Sigmoid colon (tissue), 7 donors: ENCODE results near the gene HS3ST2. TPM values are rescaled to one million over a fixed set of nuclear protein-coding genes. Genes with fewer than 3 reads are reported as not detected.

Experiments used
- DNase-seq: peaks from one replicate; pipeline ENCODE4 v3.0.0-alpha.2; 2019
- H3K27ac ChIP-seq, 4 donors: fragments of 200-600 bp; sonication (generic); one replicate each; pipeline ENCODE4 v1.5.1; 2016 to 2019; ENCODE audit warnings: mild to moderate bottlenecking in 1 of 4
- H3K27me3 ChIP-seq, 3 donors: fragments of 200-600 bp; sonication (generic); one replicate each; pipeline ENCODE4 v1.5.1; 2019; ENCODE audit warnings: mild to moderate bottlenecking in 1 of 3
- H3K36me3 ChIP-seq, 4 donors: fragments of 200-600 bp; sonication (generic); one replicate each; pipeline ENCODE4 v1.5.1; 2016 to 2019
- H3K4me1 ChIP-seq, 4 donors: fragments of 200-600 bp; sonication (generic); one replicate each; pipeline ENCODE4 v1.5.1; 2017 to 2019
- H3K4me3 ChIP-seq, 4 donors: fragments of 200-600 bp; sonication (generic); one replicate each; pipeline ENCODE4 v1.5.1; 2017 to 2019; ENCODE audit warnings: mild to moderate bottlenecking in 2 of 4, moderate library complexity in 1 of 4
- H3K9me3 ChIP-seq, 4 donors: fragments of 200-600 bp in 3 of 4; sonication (generic) in 3 of 4; one replicate each; pipeline versions ENCODE4 v1.5.1 to v1.6.1; 2013 to 2019
- CTCF ChIP-seq, 4 experiments: fragments of 450-650 bp in 3 of 4; fragments of 200-600 bp in 1 of 4; IDR thresholded peaks; one replicate each; pipeline ENCODE4 v1.5.1; 2016 to 2019; ENCODE audit warnings: antibody characterized with exemption in 4 of 4, mild to moderate bottlenecking in 3 of 4, moderate library complexity in 2 of 4
- EP300 ChIP-seq, 4 donors: sonication (generic); formaldehyde crosslinking; IDR thresholded peaks; one replicate each; pipeline ENCODE4 v1.6.1; 2017; ENCODE audit warnings: antibody characterized with exemption in 4 of 4
- POLR2A ChIP-seq, 2 donors: fragments of 450-650 bp; IDR thresholded peaks; one replicate each; pipeline ENCODE4 v1.6.1; 2016; ENCODE audit warnings: antibody characterized with exemption in 2 of 2, mild to moderate bottlenecking in 2 of 2, moderate library complexity in 2 of 2
- POLR2AphosphoS5 ChIP-seq, 4 donors: sonication (generic); formaldehyde crosslinking; IDR thresholded peaks; one replicate each; pipeline ENCODE4 v1.6.1; 2017; ENCODE audit warnings: antibody characterized with exemption in 4 of 4
- WGBS, 2 donors: extraction: QIAGEN DNeasy Blood & Tissue Kit; methylation state at CpG; one replicate each; pipeline ENCODE4 v1.1.7; 2013; 5-methylcytosine and 5-hydroxymethylcytosine counted together
- intact Hi-C: fragments of 100-400 bp; cut with DNase I; formaldehyde crosslinking; loops from one replicate; pipeline ENCODE4 v1.15.1; 2023
- polyA plus RNA-seq, 3 donors: library from polyadenylated mRNA; stranded (reverse); fragments of 200-250 nt; gene quantifications; one replicate each; pipeline ENCODE4 v1.2.3, GENCODE V29; 2013
- total RNA-seq, 4 donors: library from RNA; depleted of rRNA; stranded (reverse); fragments of >200 nt; gene quantifications; one replicate each; pipeline ENCODE4 v1.1.0, GENCODE V29; 2016
- donor health status: healthy with polysubstance abuse.
- donor health status: Bipolar disorder and iron deficiency.
- donor health status: healthy.

The HS3ST2 gene
- total and polyA plus RNA-seq, 7 donors: 0.20 to 1.8 (median 0.62) TPM; not detected in 1

- Histone ChIP-seq H3K36me3 (no peaks in the 10 kb centered on the region), H3K4me3 (no peak overlapping the region), H3K27me3 (no peaks in the 10 kb centered on the region), H3K9me3 (no peaks in the 10 kb centered on the region), H3K4me1 (peaks cover 0 to 20% (median 17%) of the 10 kb centered on the region in 4 donors), H3K27ac (peak overlapping the region in 3 of 4 donors; percentile 40 to 66 (median 63))
- DNase-seq: no peak
- TF ChIP-seq CTCF (IDR thresholded peaks at IDR 0.05) (no peak), POLR2AphosphoS5 (IDR thresholded peaks at IDR 0.05) (peak in 2 of 4 donors; percentile 6 to 23), POLR2A (IDR thresholded peaks at IDR 0.05) (no peak), EP300 (IDR thresholded peaks at IDR 0.05) (no peak)
- intact Hi-C loops: no loop called here
- 48 to 50% methylated on average over 10 of the region's 10 CpGs for whole genome bisulfite sequencing, 2 donors
These were observed 26.3 kb upstream of the HS3ST2 start for GRCh38 chr16:22787466-22788192.

GRCh38 chr16:22788193-22788530 is 25.8 kb upstream of the HS3ST2 start:
- no peaks in the 10 kb centered on the region for H3K36me3 ChIP-seq
- no peak overlapping the region for H3K4me3 ChIP-seq
- no peak for DNase-seq
- no peaks in the 10 kb centered on the region for H3K27me3 ChIP-seq
- no peaks in the 10 kb centered on the region for H3K9me3 ChIP-seq
- peaks cover 0 to 20% (median 17%) of the 10 kb centered on the region in 4 donors for H3K4me1 ChIP-seq
- TF ChIP-seq EP300 (IDR thresholded peaks at IDR 0.05) (no peak), POLR2A (IDR thresholded peaks at IDR 0.05) (no peak), CTCF (IDR thresholded peaks at IDR 0.05) (no peak), POLR2AphosphoS5 (IDR thresholded peaks at IDR 0.05) (no peak)
- peak overlapping the region in 3 of 4 donors; percentile 40 to 66 (median 63) for H3K27ac ChIP-seq
- 4 to 32% methylated on average over 3 of the region's 3 CpGs for WGBS, 2 donors
- intact Hi-C loops: no loop called here

GRCh38 chr16:22789281-22789945 is 24.5 kb upstream of the HS3ST2 start:
- 78 to 84% methylated on average over 9 of the region's 9 CpGs for WGBS, 2 donors
- Histone ChIP-seq H3K27ac (no peak overlapping the region), H3K36me3 (no peaks in the 10 kb centered on the region), H3K9me3 (peaks cover 0 to 5% (median 1%) of the 10 kb centered on the region in 4 donors), H3K27me3 (no peaks in the 10 kb centered on the region), H3K4me3 (no peak overlapping the region), H3K4me1 (peaks cover 0 to 20% (median 17%) of the 10 kb centered on the region in 4 donors)
- intact Hi-C loops: no loop called here
- no peak for DNase-seq
- TF ChIP-seq POLR2AphosphoS5 (IDR thresholded peaks at IDR 0.05) (no peak), CTCF (IDR thresholded peaks at IDR 0.05) (no peak), POLR2A (IDR thresholded peaks at IDR 0.05) (no peak), EP300 (IDR thresholded peaks at IDR 0.05) (no peak)

GRCh38 chr16:22797551-22797950 is 16.4 kb upstream of the HS3ST2 start:
- intact Hi-C loops: no loop called here
- Histone ChIP-seq H3K4me1 (no peaks in the 10 kb centered on the region), H3K9me3 (peaks cover 0 to 8% (median 1%) of the 10 kb centered on the region in 4 donors), H3K4me3 (no peak overlapping the region), H3K36me3 (no peaks in the 10 kb centered on the region), H3K27me3 (no peaks in the 10 kb centered on the region), H3K27ac (no peak overlapping the region)
- TF ChIP-seq EP300 (IDR thresholded peaks at IDR 0.05): no peak
- no peak for TF ChIP-seq POLR2A (IDR thresholded peaks at IDR 0.05)
- no peak for TF ChIP-seq CTCF (IDR thresholded peaks at IDR 0.05)
- no peak for TF ChIP-seq POLR2AphosphoS5 (IDR thresholded peaks at IDR 0.05)
- no peak for DNase-seq
- 85 to 86% methylated on average over 2 of the region's 2 CpGs for WGBS, 2 donors
